DND-41 (cell line): ENCODE data around the gene TSHZ1.

Source experiments
- ATAC-seq: fragments of 200-7000 bp; cut with Tn5 transposase; 3 replicates; pipeline ENCODE4 v1.9.1; 2021; ENCODE audit warnings: low read depth; ENCODE audit not compliant: insufficient read depth
- DNase-seq: peaks from one replicate; pipeline ENCODE4 v3.0.0-alpha.2; 2020
- H2AFZ ChIP-seq: 2 replicates; pipeline ENCODE4 v1.6.0; 2012; ENCODE audit warnings: low read depth, low read length
- H3K27ac ChIP-seq: 2 replicates; pipeline ENCODE4 v1.5.1; 2012; ENCODE audit warnings: low read length, inconsistent platforms
- H3K27me3 ChIP-seq: fragments of 200-600 bp; sonication (generic); 2 replicates; pipeline ENCODE4 v1.6.0; 2012; ENCODE audit warnings: low read length, mild to moderate bottlenecking, inconsistent platforms; ENCODE audit not compliant: insufficient read depth, poor library complexity
- H3K36me3 ChIP-seq: 2 replicates; pipeline ENCODE4 v1.5.1; 2012; ENCODE audit warnings: low read length, inconsistent platforms; ENCODE audit not compliant: insufficient read depth
- H3K4me1 ChIP-seq: 2 replicates; pipeline ENCODE4 v1.5.1; 2012; ENCODE audit warnings: mild to moderate bottlenecking, low read length; ENCODE audit not compliant: insufficient read depth
- H3K4me2 ChIP-seq: 2 replicates; pipeline ENCODE4 v1.6.0; 2012; ENCODE audit warnings: mild to moderate bottlenecking, moderate library complexity, low read length, inconsistent platforms; ENCODE audit not compliant: insufficient read depth
- H3K4me3 ChIP-seq, 2 experiments: fragments of 200-600 bp in 1 of 2; shearing (Covaris generic) in 1 of 2; 2 replicates each; pipeline ENCODE4 v1.5.1; 2012 to 2016; ENCODE audit warnings: inconsistent platforms in 2 of 2, low read length in 2 of 2, mild to moderate bottlenecking in 2 of 2, low read depth in 1 of 2, moderate library complexity in 1 of 2
- H3K79me2 ChIP-seq: 2 replicates; pipeline ENCODE4 v1.6.0; 2012; ENCODE audit warnings: low read length, inconsistent platforms; ENCODE audit not compliant: insufficient read depth
- H3K9ac ChIP-seq: 2 replicates; pipeline ENCODE4 v1.6.0; 2012; ENCODE audit warnings: low read depth, mild to moderate bottlenecking, inconsistent platforms, low read length, moderate library complexity
- H3K9me3 ChIP-seq: 2 replicates; pipeline ENCODE4 v1.5.1; 2012; ENCODE audit warnings: low read length, moderate library complexity, mild to moderate bottlenecking, inconsistent platforms; ENCODE audit not compliant: insufficient read depth, severe bottlenecking
- H4K20me1 ChIP-seq: 2 replicates; pipeline ENCODE4 v1.6.0; 2012; ENCODE audit warnings: low read length; ENCODE audit not compliant: insufficient read depth
- CTCF ChIP-seq: IDR thresholded peaks from 2 replicates; pipeline ENCODE4 v1.5.1; 2012; ENCODE audit warnings: borderline replicate concordance, low read length, moderate library complexity, mild to moderate bottlenecking; ENCODE audit not compliant: poor library complexity, severe bottlenecking; ENCODE audit errors: extremely low read depth
- EZH2 ChIP-seq: IDR thresholded peaks from 3 replicates; pipeline ENCODE4 v1.6.1; 2012; ENCODE audit warnings: borderline replicate concordance, low read depth, mild to moderate bottlenecking, moderate library complexity, low read length, inconsistent platforms; ENCODE audit not compliant: severe bottlenecking

The TSHZ1 gene

DNA sequence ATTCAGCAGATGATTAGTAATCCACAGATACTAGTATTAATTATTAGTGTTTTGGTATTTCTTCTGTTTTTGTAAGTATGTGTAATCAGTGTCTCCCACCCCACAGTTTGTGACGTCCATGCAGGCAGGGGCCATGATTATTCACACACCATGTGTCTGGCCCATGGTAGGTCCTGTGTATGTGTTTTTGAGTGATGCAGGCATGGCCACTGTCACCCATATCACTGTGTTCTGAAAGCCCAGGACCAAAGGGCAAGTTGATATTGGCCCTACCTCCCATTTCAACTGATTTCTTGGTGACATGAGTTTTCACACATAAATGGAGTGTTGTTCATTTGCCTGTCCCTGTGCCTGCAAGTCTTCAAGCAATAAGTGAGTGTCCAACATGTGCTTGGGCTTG, 104.0 kb downstream of the TSHZ1 start:
- Histone ChIP-seq H3K27me3 (peaks cover 2% of the 10 kb centered on the region), H2AFZ (no peak overlapping the region), H4K20me1 (no peaks in the 10 kb centered on the region), H3K9me3 (no peaks in the 10 kb centered on the region), H3K4me1 (no peaks in the 10 kb centered on the region), H3K9ac (no peak overlapping the region), H3K4me3 (no peak overlapping the region), H3K4me2 (no peak overlapping the region), H3K79me2 (no peaks in the 10 kb centered on the region), H3K36me3 (no peaks in the 10 kb centered on the region), H3K27ac (no peak overlapping the region)
- TF ChIP-seq EZH2 (no peak), CTCF (no peak)
- ATAC-seq (no peak), DNase-seq (no peak)

GRCh38 chr18:75316223-75316622, 105.6 kb downstream of the TSHZ1 start:
- H3K4me1 ChIP-seq, result no peaks in the 10 kb centered on the region
- peaks cover 2% of the 10 kb centered on the region for H3K27me3 ChIP-seq
- H3K9ac ChIP-seq, result no peak overlapping the region
- no peaks in the 10 kb centered on the region for H4K20me1 ChIP-seq
- no peaks in the 10 kb centered on the region for H3K36me3 ChIP-seq
- H3K27ac ChIP-seq, result no peak overlapping the region
- no peak overlapping the region for H3K4me3 ChIP-seq
- TF ChIP-seq CTCF (no peak), EZH2 (no peak)
- no peak overlapping the region for H2AFZ ChIP-seq
- ATAC-seq (no peak), DNase-seq (no peak)
- no peaks in the 10 kb centered on the region for H3K9me3 ChIP-seq
- no peaks in the 10 kb centered on the region for H3K79me2 ChIP-seq
- H3K4me2 ChIP-seq, result no peak overlapping the region

- no peaks in the 10 kb centered on the region for H4K20me1 ChIP-seq
- no peak for TF ChIP-seq EZH2
- no peak for TF ChIP-seq CTCF
- no peaks in the 10 kb centered on the region for H3K79me2 ChIP-seq
- no peaks in the 10 kb centered on the region for H3K9me3 ChIP-seq
- no peak overlapping the region for H3K27ac ChIP-seq
- peaks cover 2% of the 10 kb centered on the region for H3K27me3 ChIP-seq
- H3K36me3 ChIP-seq, result no peaks in the 10 kb centered on the region
- H3K4me2 ChIP-seq, result no peak overlapping the region
- no peaks in the 10 kb centered on the region for H3K4me1 ChIP-seq
- ATAC-seq (no peak), DNase-seq (no peak)
- no peak overlapping the region for H3K4me3 ChIP-seq
- no peak overlapping the region for H2AFZ ChIP-seq
- no peak overlapping the region for H3K9ac ChIP-seq
Observed at GRCh38 chr18:75316826-75317225, 106.2 kb downstream of the TSHZ1 start.

GRCh38 chr18:75317300-75317699, 106.7 kb downstream of the TSHZ1 start:
- H3K4me3 ChIP-seq, result no peak overlapping the region
- H4K20me1 ChIP-seq, result no peaks in the 10 kb centered on the region
- TF ChIP-seq EZH2, result no peak
- no peak for TF ChIP-seq CTCF
- H3K9me3 ChIP-seq, result no peaks in the 10 kb centered on the region
- no peak overlapping the region for H3K9ac ChIP-seq
- no peak overlapping the region for H2AFZ ChIP-seq
- no peak overlapping the region for H3K27ac ChIP-seq
- no peak for DNase-seq
- H3K4me1 ChIP-seq, result no peaks in the 10 kb centered on the region
- no peaks in the 10 kb centered on the region for H3K36me3 ChIP-seq
- no peak for ATAC-seq
- no peaks in the 10 kb centered on the region for H3K27me3 ChIP-seq
- H3K79me2 ChIP-seq, result no peaks in the 10 kb centered on the region
- no peak overlapping the region for H3K4me2 ChIP-seq
